Measurements from ENCODE around the gene SASH3.

The SASH3 gene

GRCh38 chrX:129831091-129831885 lies 51.5 kb downstream of the SASH3 start:
- TF ChIP-seq YY1 (IDR thresholded peaks at IDR 0.05; ENCODE audit: low read depth), result no peak

GRCh38 chrX:129833153-129833990 lies 53.6 kb downstream of the SASH3 start:
- TF ChIP-seq REST (IDR thresholded peaks at IDR 0.05; ENCODE audit: low read depth) (no peak), CREB1 (IDR thresholded peaks at IDR 0.05; ENCODE audit: low read depth) (no peak), RAD21 (IDR thresholded peaks at IDR 0.05; ENCODE audit: low read depth) (no peak), EGR1 (IDR thresholded peaks at IDR 0.05) (no peak), FOXM1 (IDR thresholded peaks at IDR 0.05; ENCODE audit: borderline replicate concordance, low read depth) (no peak), TAF1 (IDR thresholded peaks at IDR 0.05; ENCODE audit: low read depth) (no peak), NFIC (IDR thresholded peaks at IDR 0.05) (no peak), EP300 (IDR thresholded peaks at IDR 0.05; ENCODE audit: borderline replicate concordance) (no peak), TCF12 (IDR thresholded peaks at IDR 0.05; ENCODE audit: low read depth) (no peak), TEAD4 (IDR thresholded peaks at IDR 0.05) (no peak), ZBTB7A (IDR thresholded peaks at IDR 0.05; ENCODE audit: low read depth) (no peak), YY1 (IDR thresholded peaks at IDR 0.05; ENCODE audit: low read depth) (no peak), CEBPB (IDR thresholded peaks at IDR 0.05) (no peak), MAX (IDR thresholded peaks at IDR 0.05) (no peak), USF1 (IDR thresholded peaks at IDR 0.05) (no peak)

GRCh38 chrX:129836827-129837226 lies 57.1 kb downstream of the SASH3 start:
- TF ChIP-seq USF1 (IDR thresholded peaks at IDR 0.05) (no peak), FOXM1 (IDR thresholded peaks at IDR 0.05; ENCODE audit: borderline replicate concordance, low read depth) (no peak), TAF1 (IDR thresholded peaks at IDR 0.05; ENCODE audit: low read depth) (no peak), NFIC (IDR thresholded peaks at IDR 0.05) (no peak), EGR1 (IDR thresholded peaks at IDR 0.05) (no peak), CEBPB (IDR thresholded peaks at IDR 0.05) (no peak), TEAD4 (IDR thresholded peaks at IDR 0.05) (no peak), MAX (IDR thresholded peaks at IDR 0.05) (no peak), REST (IDR thresholded peaks at IDR 0.05; ENCODE audit: low read depth) (no peak), YY1 (IDR thresholded peaks at IDR 0.05; ENCODE audit: low read depth) (no peak), CREB1 (IDR thresholded peaks at IDR 0.05; ENCODE audit: low read depth) (no peak), ZBTB7A (IDR thresholded peaks at IDR 0.05; ENCODE audit: low read depth) (no peak), TCF12 (IDR thresholded peaks at IDR 0.05; ENCODE audit: low read depth) (no peak), EP300 (IDR thresholded peaks at IDR 0.05; ENCODE audit: borderline replicate concordance) (no peak)

GRCh38 chrX:129840344-129840743 lies 60.6 kb downstream of the SASH3 start:
- no peak for TF ChIP-seq CREB1 (IDR thresholded peaks at IDR 0.05; ENCODE audit: low read depth)
- no peak for TF ChIP-seq MAX (IDR thresholded peaks at IDR 0.05)
- no peak for TF ChIP-seq EP300 (IDR thresholded peaks at IDR 0.05; ENCODE audit: borderline replicate concordance)
- no peak for TF ChIP-seq FOXM1 (IDR thresholded peaks at IDR 0.05; ENCODE audit: borderline replicate concordance, low read depth)
- TF ChIP-seq CEBPB (IDR thresholded peaks at IDR 0.05), result no peak

GRCh38 chrX:129842510-129843208 lies 62.9 kb downstream of the SASH3 start:
- TF ChIP-seq TEAD4 (IDR thresholded peaks at IDR 0.05) (no peak), FOXM1 (IDR thresholded peaks at IDR 0.05; ENCODE audit: borderline replicate concordance, low read depth) (no peak), ZBTB7A (IDR thresholded peaks at IDR 0.05; ENCODE audit: low read depth) (no peak), RAD21 (IDR thresholded peaks at IDR 0.05; ENCODE audit: low read depth) (no peak), EGR1 (IDR thresholded peaks at IDR 0.05) (no peak), CEBPB (IDR thresholded peaks at IDR 0.05) (no peak), YY1 (IDR thresholded peaks at IDR 0.05; ENCODE audit: low read depth) (no peak), EP300 (IDR thresholded peaks at IDR 0.05; ENCODE audit: borderline replicate concordance) (no peak), TAF1 (IDR thresholded peaks at IDR 0.05; ENCODE audit: low read depth) (no peak), MAX (IDR thresholded peaks at IDR 0.05) (no peak), TCF12 (IDR thresholded peaks at IDR 0.05; ENCODE audit: low read depth) (no peak), NFIC (IDR thresholded peaks at IDR 0.05) (no peak), USF1 (IDR thresholded peaks at IDR 0.05) (no peak), REST (IDR thresholded peaks at IDR 0.05; ENCODE audit: low read depth) (no peak), CREB1 (IDR thresholded peaks at IDR 0.05; ENCODE audit: low read depth) (no peak)
